Type B pancreatic cell (in vitro differentiated cells): Measurements from ENCODE around the gene SLC38A4. TPM values are rescaled to one million over a fixed set of nuclear protein-coding genes. Genes with fewer than 3 reads are reported as not detected.

Experiments
- DNase-seq: peaks from one replicate; pipeline ENCODE4 v3.0.0; 2021; ENCODE audit warnings: mixed read lengths; ENCODE audit not compliant: unreplicated experiment; ENCODE audit errors: extremely low spot score
- H3K27ac Mint-ChIP-seq: 2 replicates; pipeline ENCODE4 v1.8.0; 2021; ENCODE audit warnings: mild to moderate bottlenecking, mixed read lengths
- H3K27me3 Mint-ChIP-seq: 2 replicates; pipeline ENCODE4 v1.8.0; 2021; ENCODE audit warnings: mixed read lengths
- H3K36me3 Mint-ChIP-seq: 2 replicates; pipeline ENCODE4 v1.8.0; 2021; ENCODE audit warnings: mixed read lengths
- H3K4me1 Mint-ChIP-seq: one replicate; pipeline ENCODE4 v1.8.0; 2021; ENCODE audit warnings: mixed read lengths; ENCODE audit not compliant: unreplicated experiment
- H3K4me3 Mint-ChIP-seq: 2 replicates; pipeline ENCODE4 v1.8.0; 2021; ENCODE audit warnings: mild to moderate bottlenecking, mixed read lengths
- H3K9me3 Mint-ChIP-seq: 2 replicates; pipeline ENCODE4 v1.8.0; 2021; ENCODE audit warnings: mixed read lengths
- total RNA-seq: library from RNA; stranded (reverse); gene quantifications from 2 replicates; pipeline ENCODE4 v1.2.1, GENCODE V29; 2021; ENCODE audit warnings: low replicate concordance
- TF ChIP-seq, protein P1 (sequence below): fragments of 200-600 bp; sonication (generic); conservative IDR thresholded peaks from 2 replicates; pipeline ENCODE4 v1.5.0; 2021; ENCODE audit warnings: antibody characterized with exemption, mild to moderate bottlenecking

SLC38A4 gene
- total RNA-seq, 1 donor from 2014 or later: 11.8 TPM

GRCh38 chr12:46764005-46764404, 61.8 kb downstream of the SLC38A4 start:
- Mint-ChIP-seq H3K27ac (no peak overlapping the region), H3K4me1 (peaks cover 5% of the 10 kb centered on the region), H3K36me3 (no peaks in the 10 kb centered on the region), H3K27me3 (no peaks in the 10 kb centered on the region), H3K9me3 (no peaks in the 10 kb centered on the region), H3K4me3 (no peak overlapping the region)
- DNase-seq: no peak
- TF ChIP-seq, protein P1, sequence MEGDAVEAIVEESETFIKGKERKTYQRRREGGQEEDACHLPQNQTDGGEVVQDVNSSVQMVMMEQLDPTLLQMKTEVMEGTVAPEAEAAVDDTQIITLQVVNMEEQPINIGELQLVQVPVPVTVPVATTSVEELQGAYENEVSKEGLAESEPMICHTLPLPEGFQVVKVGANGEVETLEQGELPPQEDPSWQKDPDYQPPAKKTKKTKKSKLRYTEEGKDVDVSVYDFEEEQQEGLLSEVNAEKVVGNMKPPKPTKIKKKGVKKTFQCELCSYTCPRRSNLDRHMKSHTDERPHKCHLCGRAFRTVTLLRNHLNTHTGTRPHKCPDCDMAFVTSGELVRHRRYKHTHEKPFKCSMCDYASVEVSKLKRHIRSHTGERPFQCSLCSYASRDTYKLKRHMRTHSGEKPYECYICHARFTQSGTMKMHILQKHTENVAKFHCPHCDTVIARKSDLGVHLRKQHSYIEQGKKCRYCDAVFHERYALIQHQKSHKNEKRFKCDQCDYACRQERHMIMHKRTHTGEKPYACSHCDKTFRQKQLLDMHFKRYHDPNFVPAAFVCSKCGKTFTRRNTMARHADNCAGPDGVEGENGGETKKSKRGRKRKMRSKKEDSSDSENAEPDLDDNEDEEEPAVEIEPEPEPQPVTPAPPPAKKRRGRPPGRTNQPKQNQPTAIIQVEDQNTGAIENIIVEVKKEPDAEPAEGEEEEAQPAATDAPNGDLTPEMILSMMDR: no peak

- no peak overlapping the region for H3K4me3 Mint-ChIP-seq
- H3K27ac Mint-ChIP-seq: no peak overlapping the region
- no peak for DNase-seq
- H3K9me3 Mint-ChIP-seq: no peaks in the 10 kb centered on the region
- peaks cover 5% of the 10 kb centered on the region for H3K4me1 Mint-ChIP-seq
- H3K27me3 Mint-ChIP-seq: no peaks in the 10 kb centered on the region
- no peaks in the 10 kb centered on the region for H3K36me3 Mint-ChIP-seq
- TF ChIP-seq, protein P1: no peak
These were observed 62.6 kb downstream of the SLC38A4 start for GRCh38 chr12:46763230-46763629.

GRCh38 chr12:46754550-46754949, 71.2 kb downstream of the SLC38A4 start:
- Mint-ChIP-seq H3K9me3 (no peaks in the 10 kb centered on the region), H3K36me3 (no peaks in the 10 kb centered on the region), H3K27me3 (no peaks in the 10 kb centered on the region), H3K27ac (no peak overlapping the region), H3K4me3 (no peak overlapping the region), H3K4me1 (no peaks in the 10 kb centered on the region)
- TF ChIP-seq, protein P1: no peak
- DNase-seq: no peak

- TF ChIP-seq, protein P1: no peak
- Mint-ChIP-seq H3K9me3 (no peaks in the 10 kb centered on the region), H3K4me1 (no peaks in the 10 kb centered on the region), H3K36me3 (no peaks in the 10 kb centered on the region), H3K27me3 (no peaks in the 10 kb centered on the region), H3K4me3 (no peak overlapping the region), H3K27ac (no peak overlapping the region)
- no peak for DNase-seq
These were observed 73.4 kb downstream of the SLC38A4 start for GRCh38 chr12:46752396-46752795.

DNA sequence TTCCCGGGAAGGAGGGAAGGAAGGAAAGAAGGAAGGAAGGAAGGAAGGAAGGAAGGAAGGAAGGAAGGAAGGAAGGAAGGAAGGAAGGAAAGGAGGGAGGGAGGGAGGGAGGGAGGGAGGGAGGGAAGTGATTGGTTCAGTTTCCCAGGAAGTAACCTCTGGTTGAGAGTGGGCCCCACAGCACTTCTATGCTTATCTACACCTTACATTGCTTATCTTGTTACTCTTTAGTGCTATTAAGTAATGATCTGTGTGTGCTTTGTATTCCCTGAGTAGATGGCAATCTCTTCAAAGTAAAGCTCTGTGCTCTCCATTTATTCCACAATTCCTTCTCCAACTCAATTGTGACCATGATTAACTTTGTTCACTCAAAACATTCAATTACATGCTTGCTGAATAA, 74.6 kb downstream of the SLC38A4 start:
- H3K27me3 Mint-ChIP-seq: no peaks in the 10 kb centered on the region
- no peaks in the 10 kb centered on the region for H3K36me3 Mint-ChIP-seq
- no peaks in the 10 kb centered on the region for H3K9me3 Mint-ChIP-seq
- no peak overlapping the region for H3K4me3 Mint-ChIP-seq
- DNase-seq: no peak
- no peak overlapping the region for H3K27ac Mint-ChIP-seq
- no peaks in the 10 kb centered on the region for H3K4me1 Mint-ChIP-seq
- TF ChIP-seq, protein P1: no peak

DNA sequence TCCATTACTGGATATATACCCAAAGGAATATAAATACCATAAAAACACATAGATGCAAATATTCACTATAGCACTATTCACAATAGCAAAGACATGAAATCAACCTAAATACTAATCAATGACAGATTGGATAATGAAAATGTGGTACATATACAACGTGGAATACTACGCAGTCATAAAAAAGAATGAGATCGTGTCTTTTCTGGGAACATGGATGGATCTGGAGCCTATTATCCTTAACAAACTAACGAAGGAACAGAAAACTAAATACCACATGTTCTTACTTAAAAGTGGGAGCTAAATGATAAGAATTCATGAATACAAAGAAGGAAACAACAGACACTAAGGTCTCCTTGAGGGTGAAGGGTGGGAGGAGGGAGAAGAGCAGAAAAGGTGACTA, 76.5 kb downstream of the SLC38A4 start:
- Mint-ChIP-seq H3K36me3 (no peaks in the 10 kb centered on the region), H3K27ac (no peak overlapping the region), H3K4me3 (no peak overlapping the region), H3K27me3 (no peaks in the 10 kb centered on the region), H3K9me3 (no peaks in the 10 kb centered on the region), H3K4me1 (no peaks in the 10 kb centered on the region)
- TF ChIP-seq, protein P1: no peak
- no peak for DNase-seq
